A673 (cell line): Measurements from ENCODE around the gene ONECUT1. TPM values are rescaled to one million over a fixed set of nuclear protein-coding genes. Genes with fewer than 3 reads are reported as not detected.

Experiments
- BruUV-seq: library from RNA; stranded (reverse); fragments of 400-500 nt; replicated peaks from 2 replicates; lab custom pipeline; 2021; lab: Mats Ljungman, UMichigan
- CTCF ChIA-PET: fragments of 300-600 bp; sonication (Branson Sonifier 250); formaldehyde crosslinking; loops from one replicate; lab custom pipeline; 2022; ENCODE audit warnings: antibody characterized with exemption; lab: Charles Lee
- POLR2A ChIA-PET: fragments of 300-600 bp; sonication (Branson Sonifier 250); formaldehyde crosslinking; loops from one replicate; lab custom pipeline; 2022; ENCODE audit warnings: antibody characterized with exemption; ENCODE audit not compliant: low non-redundant PET; lab: Charles Lee
- DNase-seq: peaks from one replicate; pipeline ENCODE4 v3.0.0-alpha.2; 2015; ENCODE audit warnings: low spot score
- H3K27ac ChIP-seq: fragments of 200-600 bp; sonication (generic); 2 replicates; pipeline ENCODE4 v1.5.1; 2016; ENCODE audit warnings: mixed run types, low read depth, mild to moderate bottlenecking, mixed read lengths, antibody characterized with exemption, low read length; ENCODE audit not compliant: poor library complexity, severe bottlenecking
- H3K27me3 ChIP-seq: fragments of 200-600 bp; sonication (generic); replicated peaks from 2 replicates; pipeline ENCODE4 v1.6.1; 2017; ENCODE audit warnings: mixed run types, low read depth, mild to moderate bottlenecking, mixed read lengths, antibody characterized with exemption, low read length; ENCODE audit not compliant: insufficient read depth, poor library complexity
- H3K36me3 ChIP-seq: fragments of 200-600 bp; sonication (generic); 2 replicates; pipeline ENCODE4 v1.6.1; 2016; ENCODE audit warnings: mixed run types, mild to moderate bottlenecking, mixed read lengths, antibody characterized with exemption, low read length; ENCODE audit not compliant: insufficient read depth, poor library complexity, severe bottlenecking
- H3K4me1 ChIP-seq: fragments of 200-600 bp; sonication (generic); 2 replicates; pipeline ENCODE4 v1.6.1; 2017; ENCODE audit warnings: mixed run types, mild to moderate bottlenecking, mixed read lengths, antibody characterized with exemption, low read length; ENCODE audit not compliant: insufficient read depth, poor library complexity, severe bottlenecking
- H3K4me3 ChIP-seq: fragments of 200-600 bp; sonication (generic); 2 replicates; pipeline ENCODE4 v1.5.1; 2016; ENCODE audit warnings: low read depth, mixed run types, mild to moderate bottlenecking, mixed read lengths, low read length; ENCODE audit not compliant: poor library complexity, severe bottlenecking
- H3K9me3 ChIP-seq: fragments of 200-600 bp; sonication (generic); 2 replicates; pipeline ENCODE4 v1.6.1; 2016; ENCODE audit warnings: mixed run types, low read depth, mild to moderate bottlenecking, mixed read lengths, antibody characterized with exemption, low read length; ENCODE audit not compliant: poor library complexity, severe bottlenecking
- CTCF ChIP-seq: fragments of 300-800, 200-600 bp; sonication (generic); conservative IDR thresholded peaks from 2 replicates; pipeline ENCODE4 v1.5.1; 2017; ENCODE audit warnings: low read depth, mild to moderate bottlenecking, antibody characterized with exemption, low read length, moderate library complexity, mixed read lengths
- EZH2 ChIP-seq: fragments of 200-600 bp; sonication (generic); IDR thresholded peaks from 2 replicates; pipeline ENCODE4 v1.6.1; 2017; ENCODE audit warnings: borderline replicate concordance, low read depth, mild to moderate bottlenecking, mixed read lengths, antibody characterized with exemption, low read length; ENCODE audit not compliant: poor library complexity, severe bottlenecking
- intact Hi-C: fragments of 100-400 bp; cut with micrococcal nuclease; formaldehyde crosslinking; loops from one replicate; pipeline ENCODE4 v1.10.0; 2022; ENCODE audit not compliant: unreplicated experiment
- total RNA-seq: library from RNA; stranded (reverse); gene quantifications from 2 replicates; pipeline ENCODE4 v1.2.3, GENCODE V29; 2021

ONECUT1 gene
- total RNA-seq, 1 experiment from 2014 or later = not detected

- no peaks in the 10 kb centered on the region for H3K27me3 ChIP-seq
- ChIA-PET POLR2A (no interaction called here), CTCF (no interaction called here)
- H3K9me3 ChIP-seq = no peaks in the 10 kb centered on the region
- intact Hi-C loops = no loop called here
- peaks cover 10% of the 10 kb centered on the region for H3K4me1 ChIP-seq
- H3K36me3 ChIP-seq = no peaks in the 10 kb centered on the region
- TF ChIP-seq EZH2 (no peak), CTCF (no peak)
- no TSS peak for BruUV-seq
- no peak for DNase-seq
- no peak overlapping the region for H3K27ac ChIP-seq
- no peak overlapping the region for H3K4me3 ChIP-seq
Observed at GRCh38 chr15:52726195-52726594, 63.9 kb downstream of the ONECUT1 start.

GRCh38 chr15:52718551-52718950 is 71.6 kb downstream of the ONECUT1 start:
- TF ChIP-seq EZH2 (no peak), CTCF (no peak)
- H3K36me3 ChIP-seq = no peaks in the 10 kb centered on the region
- H3K27ac ChIP-seq = no peak overlapping the region
- intact Hi-C loops = no loop called here
- CTCF ChIA-PET = no interaction called here
- POLR2A ChIA-PET = no interaction called here
- DNase-seq = no peak
- no peaks in the 10 kb centered on the region for H3K4me1 ChIP-seq
- H3K9me3 ChIP-seq = no peaks in the 10 kb centered on the region
- H3K4me3 ChIP-seq = no peak overlapping the region
- H3K27me3 ChIP-seq = no peaks in the 10 kb centered on the region
- no TSS peak for BruUV-seq

DNA sequence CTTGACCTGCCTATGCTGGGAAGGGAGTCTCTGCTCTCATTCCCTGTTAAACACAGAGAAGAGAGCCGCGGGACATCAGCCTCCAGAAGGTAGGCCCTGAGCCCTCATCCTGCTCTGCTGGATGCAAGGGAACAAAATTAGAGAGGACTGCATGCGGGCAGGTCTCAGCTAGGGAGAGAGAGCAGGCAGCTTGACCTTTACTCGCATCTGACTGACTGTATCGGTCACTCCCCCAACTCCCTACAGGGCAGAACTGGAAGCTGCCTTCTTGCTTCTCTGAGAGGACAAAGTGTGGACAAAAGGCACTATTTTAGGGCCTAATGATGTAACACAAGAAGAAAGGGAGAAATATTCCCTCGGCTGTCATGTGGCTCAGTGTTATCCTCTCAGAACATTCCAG is 72.2 kb downstream of the ONECUT1 start:
- H3K4me1 ChIP-seq = no peaks in the 10 kb centered on the region
- TF ChIP-seq CTCF (no peak), EZH2 (no peak)
- intact Hi-C loops = no loop called here
- ChIA-PET POLR2A (no interaction called here), CTCF (no interaction called here)
- H3K36me3 ChIP-seq = no peaks in the 10 kb centered on the region
- H3K27ac ChIP-seq = no peak overlapping the region
- no TSS peak for BruUV-seq
- DNase-seq = no peak
- H3K27me3 ChIP-seq = no peaks in the 10 kb centered on the region
- no peak overlapping the region for H3K4me3 ChIP-seq
- H3K9me3 ChIP-seq = no peaks in the 10 kb centered on the region
